Stimulated activated CD4-positive, alpha-beta T cell treated with anti-CD3 and anti-CD28 coated beads, Interleukin-15, amount 100 ng/mL, for 24 hours (primary cell): ENCODE results near the gene RHBDF1.
A peak's percentile ranks its signal among the peaks of the same experiment; 100 is the strongest.
"Not testable (repeated sequence)": the region's sequence is repeated elsewhere in the genome, so short reads cannot be mapped to it uniquely, and the experiment has no call there.

Source experiments
- DNase-seq: peaks from one replicate; pipeline ENCODE4 v3.0.0-alpha.2; 2020

RHBDF1 gene

GRCh38 chr16:34648-34987 is 37.8 kb downstream of the RHBDF1 start:
- no peak for DNase-seq

- DNase-seq, result no peak
Observed at GRCh38 chr16:33877-34647, 38.4 kb downstream of the RHBDF1 start.

- not testable (repeated sequence) for DNase-seq
Observed at GRCh38 chr16:33154-33876, 39.1 kb downstream of the RHBDF1 start.

GRCh38 chr16:30627-31026 is 41.8 kb downstream of the RHBDF1 start:
- not testable (repeated sequence) for DNase-seq

GRCh38 chr16:25926-26348 is 46.5 kb downstream of the RHBDF1 start:
- DNase-seq, result not testable (repeated sequence)

DNA sequence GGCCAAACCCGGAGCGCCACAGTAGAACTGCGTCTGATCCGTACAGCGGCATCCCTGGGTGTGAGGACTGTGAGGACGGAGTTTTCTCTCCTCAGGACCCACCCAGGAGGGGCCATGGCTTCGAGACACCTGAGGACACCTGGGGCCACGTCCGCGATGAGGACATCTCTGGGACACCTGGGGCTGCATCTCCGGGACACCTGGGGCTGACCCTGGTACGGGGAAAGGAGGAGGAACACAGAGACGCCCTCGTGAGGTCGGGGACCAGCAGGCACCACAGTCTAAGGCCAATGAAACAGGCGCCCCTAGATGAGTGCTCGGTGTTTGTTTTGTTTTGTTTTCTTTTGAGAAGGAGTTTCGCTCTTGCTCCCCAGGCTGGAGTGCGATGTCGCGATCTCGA is 48.3 kb downstream of the RHBDF1 start:
- not testable (repeated sequence) for DNase-seq

- DNase-seq, result not testable (repeated sequence)
Observed at GRCh38 chr16:20886-21285, 51.5 kb downstream of the RHBDF1 start.

DNA sequence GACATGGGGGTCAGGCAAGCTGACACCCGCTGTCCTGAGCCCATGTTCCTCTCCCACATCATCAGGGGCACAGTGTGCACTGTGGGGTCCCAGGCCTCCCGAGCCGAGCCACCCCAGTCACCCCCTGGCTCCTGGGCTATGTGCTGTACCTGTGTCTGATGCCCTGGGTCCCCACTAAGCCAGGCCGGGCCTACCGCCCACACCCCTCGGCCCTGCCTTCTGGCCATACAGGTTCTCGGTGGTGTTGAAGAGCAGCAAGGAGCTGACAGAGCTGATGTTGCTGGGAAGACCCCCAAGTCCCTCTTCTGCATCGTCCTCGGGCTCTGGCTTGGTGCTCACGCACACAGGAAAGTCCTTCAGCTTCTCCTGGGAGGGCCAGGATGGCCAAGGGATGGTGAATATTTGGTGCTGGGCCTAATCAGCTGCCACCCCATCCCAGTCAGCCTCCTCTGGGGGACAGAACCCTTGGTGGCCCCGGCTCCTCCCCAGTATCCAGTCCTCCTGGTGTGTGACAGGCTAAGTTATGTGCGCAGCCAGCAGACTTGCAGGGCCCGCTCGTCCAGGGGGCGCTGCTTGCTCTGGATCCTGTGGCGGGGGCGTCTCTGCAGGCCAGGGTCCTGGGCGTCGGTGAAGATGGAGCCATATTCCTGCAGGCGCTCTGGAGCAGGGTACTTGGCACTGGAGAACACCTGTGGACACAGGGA is 55.2 kb downstream of the RHBDF1 start:
- DNase-seq, result not testable (repeated sequence)

GRCh38 chr16:10772-11171 is 61.7 kb downstream of the RHBDF1 start:
- DNase-seq, result peak; percentile 93

- no peak for DNase-seq
Observed at GRCh38 chr16:9903-10665, 62.3 kb downstream of the RHBDF1 start.
